Neural cell (in vitro differentiated cells): Measurements from ENCODE around the gene ATP2C2. TPM values are rescaled to one million over a fixed set of nuclear protein-coding genes. Genes with fewer than 3 reads are reported as not detected.

Source experiments
- H2AFZ ChIP-seq: fragments of 200-600, 300-800 bp; sonication (generic), shearing (Covaris generic); 2 replicates; pipeline ENCODE4 v1.6.0; 2014; ENCODE audit warnings: low read depth, mild to moderate bottlenecking, antibody characterized with exemption, low read length, moderate library complexity
- H3F3A ChIP-seq: fragments of 200-600 bp; shearing (Covaris generic); 2 replicates; pipeline ENCODE4 v1.6.1; 2016; ENCODE audit warnings: mild to moderate bottlenecking, moderate library complexity, mixed read lengths, antibody characterized with exemption, low read length; ENCODE audit not compliant: insufficient read depth, poor library complexity, severe bottlenecking
- H3K27ac ChIP-seq: fragments of 200-600, 300-800 bp; sonication (generic), shearing (Covaris generic); 2 replicates; pipeline ENCODE4 v1.5.1; 2014; ENCODE audit warnings: mild to moderate bottlenecking, low read length, moderate library complexity
- H3K27me3 ChIP-seq: fragments of 300-800, 200-600 bp; sonication (generic), shearing (Covaris generic); 2 replicates; pipeline ENCODE4 v1.6.0; 2014; ENCODE audit warnings: mild to moderate bottlenecking, low read depth, low read length, moderate library complexity; ENCODE audit not compliant: insufficient read depth
- H3K36me3 ChIP-seq: fragments of 300-800, 200-600 bp; sonication (generic), shearing (Covaris generic); 2 replicates; pipeline ENCODE4 v1.5.1; 2014; ENCODE audit warnings: mild to moderate bottlenecking, antibody characterized with exemption, low read length, moderate library complexity; ENCODE audit not compliant: insufficient read depth
- H3K4me2 ChIP-seq: fragments of 300-800, 200-600 bp; sonication (generic), shearing (Covaris generic); 2 replicates; pipeline ENCODE4 v1.6.0; 2014; ENCODE audit warnings: mild to moderate bottlenecking, low read length
- H3K4me3 ChIP-seq: fragments of 300-800, 200-600 bp; sonication (generic), shearing (Covaris generic); 2 replicates; pipeline ENCODE4 v1.5.1; 2014; ENCODE audit warnings: mild to moderate bottlenecking, low read length, moderate library complexity
- H3K79me2 ChIP-seq: fragments of 200-600 bp; shearing (Covaris generic); replicated peaks from 2 replicates; pipeline ENCODE4 v1.6.0; 2014; ENCODE audit warnings: mild to moderate bottlenecking, low read length, moderate library complexity; ENCODE audit not compliant: insufficient read depth
- H3K9ac ChIP-seq: fragments of 300-800, 200-600 bp; sonication (generic), shearing (Covaris generic); 2 replicates; pipeline ENCODE4 v1.6.1; 2016; ENCODE audit warnings: mild to moderate bottlenecking, low read length, mixed read lengths
- H3K9me2 ChIP-seq: fragments of 200-600 bp; shearing (Covaris generic); 2 replicates; pipeline ENCODE4 v1.6.1; 2016; ENCODE audit warnings: mild to moderate bottlenecking, low read length, mixed read lengths; ENCODE audit not compliant: insufficient read depth
- H3K9me3 ChIP-seq: fragments of 200-600, 300-800 bp; sonication (generic), shearing (Covaris generic); 2 replicates; pipeline ENCODE4 v1.6.1; 2016; ENCODE audit warnings: mild to moderate bottlenecking, mixed run types, low read length, moderate library complexity, mixed read lengths
- H4K20me1 ChIP-seq: fragments of 200-600 bp; shearing (Covaris generic); 2 replicates; pipeline ENCODE4 v1.6.1; 2016; ENCODE audit warnings: mild to moderate bottlenecking, mixed run types; ENCODE audit not compliant: insufficient read depth
- EP300 ChIP-seq: fragments of 450-650 bp; conservative IDR thresholded peaks from 2 replicates; pipeline ENCODE4 v1.6.1; 2014; ENCODE audit warnings: antibody characterized with exemption, mild to moderate bottlenecking, moderate library complexity; ENCODE audit not compliant: poor library complexity, severe bottlenecking
- EZH2 ChIP-seq: fragments of 200-600, 300-800 bp; shearing (Covaris generic), sonication (generic); IDR thresholded peaks from 2 replicates; pipeline ENCODE4 v1.6.1; 2014; ENCODE audit warnings: antibody characterized with exemption, low read length, borderline replicate concordance, mild to moderate bottlenecking; ENCODE audit not compliant: insufficient read depth, poor library complexity, severe bottlenecking
- MXI1 ChIP-seq: fragments of 450-650 bp; conservative IDR thresholded peaks from 2 replicates; pipeline ENCODE4 v1.6.1; 2014; ENCODE audit warnings: antibody characterized with exemption, mild to moderate bottlenecking; ENCODE audit not compliant: poor library complexity, severe bottlenecking
- POLR2AphosphoS5 ChIP-seq: IDR thresholded peaks from 2 replicates; pipeline ENCODE4 v1.6.1; 2012
- RAD21 ChIP-seq: fragments of 450-650 bp; conservative IDR thresholded peaks from 2 replicates; pipeline ENCODE4 v1.6.1; 2014; ENCODE audit warnings: antibody characterized with exemption, mild to moderate bottlenecking, moderate library complexity
- SMC3 ChIP-seq: fragments of 450-650 bp; conservative IDR thresholded peaks from 2 replicates; pipeline ENCODE4 v1.6.1; 2014; ENCODE audit warnings: antibody characterized with exemption, mild to moderate bottlenecking, moderate library complexity; ENCODE audit not compliant: poor library complexity
- TAF1 ChIP-seq: IDR thresholded peaks from 2 replicates; pipeline ENCODE4 v1.6.1; 2012; ENCODE audit warnings: low read depth
- polyA plus RNA-seq: library from polyadenylated mRNA; depleted of rRNA; stranded (reverse); fragments of >200 nt; gene quantifications from 2 replicates; pipeline ENCODE4 v1.2.3, GENCODE V29; 2014
- TF ChIP-seq, protein P1 (sequence below): IDR thresholded peaks from 2 replicates; pipeline ENCODE4 v1.6.1; 2012; ENCODE audit warnings: borderline replicate concordance
- TF ChIP-seq, protein P2 (sequence below): fragments of 450-650 bp; IDR thresholded peaks from 2 replicates; pipeline ENCODE4 v1.5.1; 2014; ENCODE audit warnings: antibody characterized with exemption, mild to moderate bottlenecking, moderate library complexity; ENCODE audit not compliant: poor library complexity, severe bottlenecking

The ATP2C2 gene
- polyA plus RNA-seq, 1 donor from 2014 or later = not detected

DNA sequence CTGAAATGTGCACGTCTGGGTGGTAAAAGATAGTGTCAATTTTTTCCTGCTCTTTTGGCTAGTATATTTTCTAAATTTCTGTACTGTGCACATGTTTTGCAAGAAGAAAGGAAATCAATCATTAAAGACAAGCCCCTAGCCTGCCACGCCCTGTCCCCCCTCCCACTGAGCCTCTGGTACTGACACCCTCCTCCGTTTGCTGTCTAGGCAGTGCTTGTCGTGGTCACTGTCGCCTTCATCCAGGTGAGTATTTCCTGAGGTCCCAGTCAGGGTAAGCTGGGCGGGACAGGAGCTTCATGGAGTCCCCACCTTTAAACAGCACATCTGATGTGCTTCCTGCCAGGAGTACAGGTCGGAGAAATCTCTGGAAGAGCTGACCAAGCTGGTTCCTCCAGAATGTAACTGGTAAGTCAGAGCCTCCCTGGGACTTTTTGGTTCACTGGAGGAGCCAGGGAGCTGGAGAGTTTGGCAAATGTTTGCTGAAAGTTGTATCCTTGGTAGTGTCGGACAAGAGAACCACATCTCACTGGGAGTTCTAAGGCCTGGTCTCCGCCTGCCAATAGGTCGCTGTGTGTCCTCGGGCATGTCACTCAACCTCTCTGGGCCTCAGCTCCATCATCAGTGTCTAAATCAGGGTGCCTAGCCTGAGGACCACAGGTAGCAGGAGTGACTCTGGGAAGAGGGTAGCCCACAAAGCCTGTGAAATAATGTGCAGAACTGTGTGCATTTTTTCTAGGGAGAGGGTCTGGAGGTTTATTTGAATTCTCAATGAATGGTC is 42.2 kb downstream of the ATP2C2 start:
- Histone ChIP-seq H3K4me3 (no peak overlapping the region), H3K27me3 (no peaks in the 10 kb centered on the region), H3K27ac (no peak overlapping the region), H4K20me1 (no peaks in the 10 kb centered on the region), H3K9ac (no peak overlapping the region), H3K9me2 (no peaks in the 10 kb centered on the region), H3K9me3 (no peaks in the 10 kb centered on the region), H3K4me2 (no peak overlapping the region), H2AFZ (no peak overlapping the region), H3K79me2 (no peaks in the 10 kb centered on the region), H3F3A (no peaks in the 10 kb centered on the region), H3K36me3 (no peaks in the 10 kb centered on the region)
- TF ChIP-seq TAF1 (no peak), POLR2AphosphoS5 (no peak), EZH2 (no peak)

DNA sequence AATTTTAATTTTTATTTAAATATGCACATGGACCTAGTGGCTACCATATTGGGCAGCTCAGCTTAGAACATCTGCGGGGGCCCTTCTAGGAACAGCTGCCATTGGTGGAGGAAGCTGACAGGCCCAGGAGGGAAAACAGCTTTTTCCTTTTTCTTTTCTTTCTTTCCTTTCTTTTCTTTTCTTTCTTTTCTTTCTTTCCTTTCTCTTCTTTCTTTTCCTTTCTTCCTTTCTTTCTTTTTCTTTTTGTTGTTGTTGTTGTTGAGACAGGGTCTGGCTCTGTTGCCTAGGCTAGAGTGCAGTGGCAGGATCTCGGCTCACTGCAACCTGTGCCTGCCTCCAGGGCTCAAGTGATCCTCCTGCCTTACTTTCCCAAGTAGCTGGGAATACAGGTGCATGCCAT is 43.4 kb downstream of the ATP2C2 start:
- no peaks in the 10 kb centered on the region for H3K27me3 ChIP-seq
- no peak overlapping the region for H2AFZ ChIP-seq

More for the DNA sequence above, 43.4 kb downstream of the ATP2C2 start:
- Histone ChIP-seq H3K27ac (no peak overlapping the region), H3F3A (no peaks in the 10 kb centered on the region), H3K9me2 (no peaks in the 10 kb centered on the region), H3K79me2 (no peaks in the 10 kb centered on the region), H3K36me3 (no peaks in the 10 kb centered on the region), H3K9me3 (no peaks in the 10 kb centered on the region), H3K9ac (no peak overlapping the region), H3K4me3 (no peak overlapping the region), H4K20me1 (no peaks in the 10 kb centered on the region), H3K4me2 (no peak overlapping the region)
- TF ChIP-seq TAF1 (no peak), RAD21 (no peak), EP300 (no peak), EZH2 (no peak), SMC3 (no peak), POLR2AphosphoS5 (no peak), MXI1 (no peak)
- TF ChIP-seq, protein P1, sequence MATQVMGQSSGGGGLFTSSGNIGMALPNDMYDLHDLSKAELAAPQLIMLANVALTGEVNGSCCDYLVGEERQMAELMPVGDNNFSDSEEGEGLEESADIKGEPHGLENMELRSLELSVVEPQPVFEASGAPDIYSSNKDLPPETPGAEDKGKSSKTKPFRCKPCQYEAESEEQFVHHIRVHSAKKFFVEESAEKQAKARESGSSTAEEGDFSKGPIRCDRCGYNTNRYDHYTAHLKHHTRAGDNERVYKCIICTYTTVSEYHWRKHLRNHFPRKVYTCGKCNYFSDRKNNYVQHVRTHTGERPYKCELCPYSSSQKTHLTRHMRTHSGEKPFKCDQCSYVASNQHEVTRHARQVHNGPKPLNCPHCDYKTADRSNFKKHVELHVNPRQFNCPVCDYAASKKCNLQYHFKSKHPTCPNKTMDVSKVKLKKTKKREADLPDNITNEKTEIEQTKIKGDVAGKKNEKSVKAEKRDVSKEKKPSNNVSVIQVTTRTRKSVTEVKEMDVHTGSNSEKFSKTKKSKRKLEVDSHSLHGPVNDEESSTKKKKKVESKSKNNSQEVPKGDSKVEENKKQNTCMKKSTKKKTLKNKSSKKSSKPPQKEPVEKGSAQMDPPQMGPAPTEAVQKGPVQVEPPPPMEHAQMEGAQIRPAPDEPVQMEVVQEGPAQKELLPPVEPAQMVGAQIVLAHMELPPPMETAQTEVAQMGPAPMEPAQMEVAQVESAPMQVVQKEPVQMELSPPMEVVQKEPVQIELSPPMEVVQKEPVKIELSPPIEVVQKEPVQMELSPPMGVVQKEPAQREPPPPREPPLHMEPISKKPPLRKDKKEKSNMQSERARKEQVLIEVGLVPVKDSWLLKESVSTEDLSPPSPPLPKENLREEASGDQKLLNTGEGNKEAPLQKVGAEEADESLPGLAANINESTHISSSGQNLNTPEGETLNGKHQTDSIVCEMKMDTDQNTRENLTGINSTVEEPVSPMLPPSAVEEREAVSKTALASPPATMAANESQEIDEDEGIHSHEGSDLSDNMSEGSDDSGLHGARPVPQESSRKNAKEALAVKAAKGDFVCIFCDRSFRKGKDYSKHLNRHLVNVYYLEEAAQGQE = no peak
- TF ChIP-seq, protein P2, sequence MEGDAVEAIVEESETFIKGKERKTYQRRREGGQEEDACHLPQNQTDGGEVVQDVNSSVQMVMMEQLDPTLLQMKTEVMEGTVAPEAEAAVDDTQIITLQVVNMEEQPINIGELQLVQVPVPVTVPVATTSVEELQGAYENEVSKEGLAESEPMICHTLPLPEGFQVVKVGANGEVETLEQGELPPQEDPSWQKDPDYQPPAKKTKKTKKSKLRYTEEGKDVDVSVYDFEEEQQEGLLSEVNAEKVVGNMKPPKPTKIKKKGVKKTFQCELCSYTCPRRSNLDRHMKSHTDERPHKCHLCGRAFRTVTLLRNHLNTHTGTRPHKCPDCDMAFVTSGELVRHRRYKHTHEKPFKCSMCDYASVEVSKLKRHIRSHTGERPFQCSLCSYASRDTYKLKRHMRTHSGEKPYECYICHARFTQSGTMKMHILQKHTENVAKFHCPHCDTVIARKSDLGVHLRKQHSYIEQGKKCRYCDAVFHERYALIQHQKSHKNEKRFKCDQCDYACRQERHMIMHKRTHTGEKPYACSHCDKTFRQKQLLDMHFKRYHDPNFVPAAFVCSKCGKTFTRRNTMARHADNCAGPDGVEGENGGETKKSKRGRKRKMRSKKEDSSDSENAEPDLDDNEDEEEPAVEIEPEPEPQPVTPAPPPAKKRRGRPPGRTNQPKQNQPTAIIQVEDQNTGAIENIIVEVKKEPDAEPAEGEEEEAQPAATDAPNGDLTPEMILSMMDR = no peak
